ENCODE results near the gene P2RY8.

DNA sequence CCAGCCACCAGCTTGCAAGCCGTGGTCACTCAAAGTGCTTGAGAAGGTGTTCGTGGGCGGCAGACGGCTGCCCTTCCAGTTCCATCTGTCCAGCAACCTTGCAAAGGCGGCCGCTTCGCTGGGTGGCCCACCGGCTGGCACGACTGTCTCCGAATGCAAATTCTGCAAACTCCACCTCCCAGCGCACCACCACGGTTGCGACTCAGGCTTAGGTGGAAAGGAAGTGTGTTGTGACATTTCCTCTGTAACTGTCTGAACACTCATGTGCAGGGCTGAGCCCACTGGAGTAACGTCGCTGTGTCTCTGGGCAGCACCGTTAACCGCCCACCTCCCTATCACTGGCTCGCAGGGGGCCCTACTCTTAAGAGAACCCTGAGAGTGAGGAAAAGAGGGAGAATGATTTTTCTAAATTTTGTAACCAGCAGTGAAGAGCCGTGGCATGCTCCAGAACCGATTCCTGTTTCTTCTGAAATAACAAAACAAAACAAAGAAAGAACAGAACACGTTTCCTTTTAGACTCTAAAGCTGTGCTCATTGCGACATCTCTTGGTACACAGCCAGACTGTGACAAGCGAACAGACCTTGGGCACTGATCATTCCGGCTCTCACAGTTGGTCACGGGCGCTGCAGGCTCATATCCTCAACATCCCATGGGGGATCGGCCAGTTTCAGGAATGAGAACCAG lies at the start of gene P2RY8:
- TF ChIP-seq, protein P1, sequence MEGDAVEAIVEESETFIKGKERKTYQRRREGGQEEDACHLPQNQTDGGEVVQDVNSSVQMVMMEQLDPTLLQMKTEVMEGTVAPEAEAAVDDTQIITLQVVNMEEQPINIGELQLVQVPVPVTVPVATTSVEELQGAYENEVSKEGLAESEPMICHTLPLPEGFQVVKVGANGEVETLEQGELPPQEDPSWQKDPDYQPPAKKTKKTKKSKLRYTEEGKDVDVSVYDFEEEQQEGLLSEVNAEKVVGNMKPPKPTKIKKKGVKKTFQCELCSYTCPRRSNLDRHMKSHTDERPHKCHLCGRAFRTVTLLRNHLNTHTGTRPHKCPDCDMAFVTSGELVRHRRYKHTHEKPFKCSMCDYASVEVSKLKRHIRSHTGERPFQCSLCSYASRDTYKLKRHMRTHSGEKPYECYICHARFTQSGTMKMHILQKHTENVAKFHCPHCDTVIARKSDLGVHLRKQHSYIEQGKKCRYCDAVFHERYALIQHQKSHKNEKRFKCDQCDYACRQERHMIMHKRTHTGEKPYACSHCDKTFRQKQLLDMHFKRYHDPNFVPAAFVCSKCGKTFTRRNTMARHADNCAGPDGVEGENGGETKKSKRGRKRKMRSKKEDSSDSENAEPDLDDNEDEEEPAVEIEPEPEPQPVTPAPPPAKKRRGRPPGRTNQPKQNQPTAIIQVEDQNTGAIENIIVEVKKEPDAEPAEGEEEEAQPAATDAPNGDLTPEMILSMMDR (IDR thresholded peaks at IDR 0.05; ENCODE audit: insufficient read depth, low read length): no peak
- TF ChIP-seq, protein P2, sequence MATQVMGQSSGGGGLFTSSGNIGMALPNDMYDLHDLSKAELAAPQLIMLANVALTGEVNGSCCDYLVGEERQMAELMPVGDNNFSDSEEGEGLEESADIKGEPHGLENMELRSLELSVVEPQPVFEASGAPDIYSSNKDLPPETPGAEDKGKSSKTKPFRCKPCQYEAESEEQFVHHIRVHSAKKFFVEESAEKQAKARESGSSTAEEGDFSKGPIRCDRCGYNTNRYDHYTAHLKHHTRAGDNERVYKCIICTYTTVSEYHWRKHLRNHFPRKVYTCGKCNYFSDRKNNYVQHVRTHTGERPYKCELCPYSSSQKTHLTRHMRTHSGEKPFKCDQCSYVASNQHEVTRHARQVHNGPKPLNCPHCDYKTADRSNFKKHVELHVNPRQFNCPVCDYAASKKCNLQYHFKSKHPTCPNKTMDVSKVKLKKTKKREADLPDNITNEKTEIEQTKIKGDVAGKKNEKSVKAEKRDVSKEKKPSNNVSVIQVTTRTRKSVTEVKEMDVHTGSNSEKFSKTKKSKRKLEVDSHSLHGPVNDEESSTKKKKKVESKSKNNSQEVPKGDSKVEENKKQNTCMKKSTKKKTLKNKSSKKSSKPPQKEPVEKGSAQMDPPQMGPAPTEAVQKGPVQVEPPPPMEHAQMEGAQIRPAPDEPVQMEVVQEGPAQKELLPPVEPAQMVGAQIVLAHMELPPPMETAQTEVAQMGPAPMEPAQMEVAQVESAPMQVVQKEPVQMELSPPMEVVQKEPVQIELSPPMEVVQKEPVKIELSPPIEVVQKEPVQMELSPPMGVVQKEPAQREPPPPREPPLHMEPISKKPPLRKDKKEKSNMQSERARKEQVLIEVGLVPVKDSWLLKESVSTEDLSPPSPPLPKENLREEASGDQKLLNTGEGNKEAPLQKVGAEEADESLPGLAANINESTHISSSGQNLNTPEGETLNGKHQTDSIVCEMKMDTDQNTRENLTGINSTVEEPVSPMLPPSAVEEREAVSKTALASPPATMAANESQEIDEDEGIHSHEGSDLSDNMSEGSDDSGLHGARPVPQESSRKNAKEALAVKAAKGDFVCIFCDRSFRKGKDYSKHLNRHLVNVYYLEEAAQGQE (IDR thresholded peaks at IDR 0.05; ENCODE audit: insufficient replicate concordance, low read depth): peak; percentile 41
